Mesothelial cell of epicardium (in vitro differentiated cells): ENCODE measurements around the gene PRDM5. TPM values are rescaled to one million over a fixed set of nuclear protein-coding genes. Genes with fewer than 3 reads are reported as not detected.

ENCODE experiments used
- DNase-seq, 2 experiments: peaks; one replicate each; pipeline ENCODE4 v3.0.0; 2021; ENCODE audit warnings: low spot score in 2 of 2; ENCODE audit not compliant: unreplicated experiment in 2 of 2
- H3K27ac Mint-ChIP-seq: 2 replicates; pipeline ENCODE4 v1.8.0; 2021; ENCODE audit warnings: mixed read lengths
- H3K27me3 Mint-ChIP-seq: 2 replicates; pipeline ENCODE4 v1.8.0; 2021; ENCODE audit warnings: low read depth, mixed read lengths
- H3K36me3 Mint-ChIP-seq: 2 replicates; pipeline ENCODE4 v1.8.0; 2021; ENCODE audit warnings: mixed read lengths
- H3K4me1 Mint-ChIP-seq: 2 replicates; pipeline ENCODE4 v1.8.0; 2021; ENCODE audit warnings: mixed read lengths
- H3K4me3 Mint-ChIP-seq: 2 replicates; pipeline ENCODE4 v1.8.0; 2021; ENCODE audit warnings: mild to moderate bottlenecking, moderate library complexity, mixed read lengths
- H3K9me3 Mint-ChIP-seq: 2 replicates; pipeline ENCODE4 v1.8.0; 2021; ENCODE audit warnings: mixed read lengths
- total RNA-seq: library from RNA; stranded (reverse); gene quantifications from 3 replicates; pipeline ENCODE4 v1.2.1, GENCODE V29; 2021
- TF ChIP-seq, protein P1 (sequence below): fragments of 200-600 bp; sonication (generic); IDR thresholded peaks from one replicate; pipeline ENCODE4 v1.5.0; 2021; ENCODE audit warnings: antibody characterized with exemption; ENCODE audit not compliant: unreplicated experiment

The PRDM5 gene
- total RNA-seq, 1 donor from 2014 or later, result 30.2 TPM

DNA sequence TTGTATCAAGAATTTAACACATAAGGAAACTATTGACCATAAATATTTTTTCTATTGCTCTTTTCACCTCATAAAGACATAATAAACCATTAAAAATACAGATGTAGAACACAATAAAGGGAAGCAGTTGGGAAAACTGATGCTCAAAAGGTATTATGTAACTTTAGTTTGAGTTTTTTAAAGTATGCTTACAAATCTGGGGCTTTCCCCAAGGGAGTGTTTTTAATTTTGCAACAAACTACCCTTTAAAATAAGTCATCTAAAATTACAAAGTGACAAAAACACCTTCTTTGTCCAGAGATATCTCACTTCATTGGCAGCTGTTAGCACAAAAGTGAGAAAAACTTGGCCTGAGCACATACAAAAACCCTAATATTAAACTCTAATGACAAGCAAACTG is 55.0 kb downstream of the PRDM5 start:
- DNase-seq, result no peak
- Mint-ChIP-seq H3K36me3 (no peaks in the 10 kb centered on the region), H3K27me3 (no peaks in the 10 kb centered on the region), H3K27ac (no peak overlapping the region), H3K4me3 (no peak overlapping the region), H3K9me3 (peaks cover 7% of the 10 kb centered on the region), H3K4me1 (peaks cover 8% of the 10 kb centered on the region)
- TF ChIP-seq, protein P1, sequence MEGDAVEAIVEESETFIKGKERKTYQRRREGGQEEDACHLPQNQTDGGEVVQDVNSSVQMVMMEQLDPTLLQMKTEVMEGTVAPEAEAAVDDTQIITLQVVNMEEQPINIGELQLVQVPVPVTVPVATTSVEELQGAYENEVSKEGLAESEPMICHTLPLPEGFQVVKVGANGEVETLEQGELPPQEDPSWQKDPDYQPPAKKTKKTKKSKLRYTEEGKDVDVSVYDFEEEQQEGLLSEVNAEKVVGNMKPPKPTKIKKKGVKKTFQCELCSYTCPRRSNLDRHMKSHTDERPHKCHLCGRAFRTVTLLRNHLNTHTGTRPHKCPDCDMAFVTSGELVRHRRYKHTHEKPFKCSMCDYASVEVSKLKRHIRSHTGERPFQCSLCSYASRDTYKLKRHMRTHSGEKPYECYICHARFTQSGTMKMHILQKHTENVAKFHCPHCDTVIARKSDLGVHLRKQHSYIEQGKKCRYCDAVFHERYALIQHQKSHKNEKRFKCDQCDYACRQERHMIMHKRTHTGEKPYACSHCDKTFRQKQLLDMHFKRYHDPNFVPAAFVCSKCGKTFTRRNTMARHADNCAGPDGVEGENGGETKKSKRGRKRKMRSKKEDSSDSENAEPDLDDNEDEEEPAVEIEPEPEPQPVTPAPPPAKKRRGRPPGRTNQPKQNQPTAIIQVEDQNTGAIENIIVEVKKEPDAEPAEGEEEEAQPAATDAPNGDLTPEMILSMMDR, result no peak

DNA sequence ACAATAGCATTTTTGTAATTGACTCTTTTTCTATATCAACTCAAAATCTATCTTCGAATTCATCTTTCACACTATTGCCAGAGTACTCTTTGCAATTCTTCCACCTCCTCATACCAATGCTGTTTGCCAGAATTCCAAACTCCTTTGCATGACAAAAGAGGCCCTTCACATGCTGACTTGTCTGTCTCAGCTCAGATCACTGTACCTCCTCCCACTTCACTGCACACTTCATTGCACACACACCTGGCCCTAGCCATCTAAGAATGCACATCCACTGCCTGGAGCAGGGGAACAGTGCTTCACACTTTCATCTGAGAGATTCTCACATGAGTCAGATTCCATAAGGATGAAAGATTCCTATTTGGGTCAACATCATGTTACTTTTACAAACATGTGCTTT is 56.5 kb downstream of the PRDM5 start:
- H3K36me3 Mint-ChIP-seq, result no peaks in the 10 kb centered on the region
- no peak overlapping the region for H3K27ac Mint-ChIP-seq
- H3K4me1 Mint-ChIP-seq, result peaks cover 10% of the 10 kb centered on the region
- H3K4me3 Mint-ChIP-seq, result no peak overlapping the region
- DNase-seq, result no peak
- TF ChIP-seq, protein P1, result no peak
- H3K9me3 Mint-ChIP-seq, result peaks cover 1% of the 10 kb centered on the region
- no peaks in the 10 kb centered on the region for H3K27me3 Mint-ChIP-seq

DNA sequence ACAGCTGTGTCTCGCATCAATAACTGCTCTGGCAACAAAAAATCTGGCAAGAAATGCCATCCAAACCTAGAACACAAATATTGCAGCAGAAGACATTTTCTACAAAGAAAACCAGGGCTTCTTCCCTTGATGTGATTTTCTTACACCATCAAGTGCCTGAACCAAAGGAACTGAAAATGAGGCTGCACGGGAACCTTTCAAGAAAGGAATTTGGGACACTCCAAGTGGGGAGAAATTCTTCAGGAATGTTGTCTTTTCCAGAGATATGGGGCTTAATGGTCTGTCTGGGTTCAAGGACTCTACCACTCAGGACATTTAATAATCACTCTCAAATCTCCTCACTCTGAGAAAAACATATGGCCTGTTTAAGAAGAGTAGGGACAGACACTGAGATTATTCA is 57.6 kb downstream of the PRDM5 start:
- H3K4me1 Mint-ChIP-seq, result peaks cover 10% of the 10 kb centered on the region
- no peaks in the 10 kb centered on the region for H3K36me3 Mint-ChIP-seq
- TF ChIP-seq, protein P1, result no peak
- no peaks in the 10 kb centered on the region for H3K9me3 Mint-ChIP-seq
- H3K27ac Mint-ChIP-seq, result no peak overlapping the region
- no peak overlapping the region for H3K4me3 Mint-ChIP-seq
- DNase-seq, result no peak
- H3K27me3 Mint-ChIP-seq, result no peaks in the 10 kb centered on the region

DNA sequence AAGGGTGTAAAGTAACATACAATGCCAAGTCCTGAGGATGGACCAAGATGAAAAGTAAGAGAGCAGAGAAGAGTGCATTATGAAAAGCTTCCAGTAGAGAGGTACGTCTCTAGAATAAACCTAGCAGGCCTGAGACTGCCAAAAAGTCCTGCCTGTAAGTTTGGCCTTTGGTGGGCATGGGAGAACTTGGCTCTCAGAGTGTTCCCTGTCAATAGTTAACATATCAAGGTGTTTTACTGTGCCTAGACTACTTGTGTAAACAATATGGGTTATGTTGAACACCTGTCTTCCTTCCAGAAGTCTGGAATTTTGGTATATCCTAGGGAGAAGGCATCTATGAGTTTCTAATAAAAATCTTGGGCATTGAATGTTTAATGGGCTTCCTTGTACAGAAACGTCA is 60.1 kb downstream of the PRDM5 start:
- H3K36me3 Mint-ChIP-seq, result no peaks in the 10 kb centered on the region
- no peak overlapping the region for H3K4me3 Mint-ChIP-seq
- H3K4me1 Mint-ChIP-seq, result peaks cover 11% of the 10 kb centered on the region
- no peaks in the 10 kb centered on the region for H3K27me3 Mint-ChIP-seq
- no peak overlapping the region for H3K27ac Mint-ChIP-seq
- TF ChIP-seq, protein P1, result no peak
- no peaks in the 10 kb centered on the region for H3K9me3 Mint-ChIP-seq
- DNase-seq, result no peak

DNA sequence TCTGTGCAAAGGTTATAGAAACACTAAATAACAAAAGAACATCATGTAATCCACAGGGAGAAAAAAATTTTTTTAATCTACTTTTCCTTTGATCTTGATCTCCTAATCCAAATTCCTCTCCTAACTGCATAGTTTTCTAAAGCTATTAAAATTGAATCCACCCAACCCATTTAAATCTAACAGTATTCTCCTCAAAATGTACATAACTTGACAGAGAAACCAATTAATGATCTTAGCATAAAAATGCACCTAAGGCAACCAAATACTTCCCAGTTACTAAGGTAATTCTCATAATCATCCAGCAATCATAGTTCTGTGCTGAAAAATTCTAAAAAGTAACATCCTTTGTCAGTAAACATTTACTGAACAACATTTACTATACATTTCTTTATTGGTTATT is 60.7 kb downstream of the PRDM5 start:
- no peak for DNase-seq
- Mint-ChIP-seq H3K9me3 (no peaks in the 10 kb centered on the region), H3K4me1 (peaks cover 15% of the 10 kb centered on the region), H3K27me3 (no peaks in the 10 kb centered on the region), H3K4me3 (no peak overlapping the region), H3K27ac (no peak overlapping the region), H3K36me3 (no peaks in the 10 kb centered on the region)
- TF ChIP-seq, protein P1, result no peak

DNA sequence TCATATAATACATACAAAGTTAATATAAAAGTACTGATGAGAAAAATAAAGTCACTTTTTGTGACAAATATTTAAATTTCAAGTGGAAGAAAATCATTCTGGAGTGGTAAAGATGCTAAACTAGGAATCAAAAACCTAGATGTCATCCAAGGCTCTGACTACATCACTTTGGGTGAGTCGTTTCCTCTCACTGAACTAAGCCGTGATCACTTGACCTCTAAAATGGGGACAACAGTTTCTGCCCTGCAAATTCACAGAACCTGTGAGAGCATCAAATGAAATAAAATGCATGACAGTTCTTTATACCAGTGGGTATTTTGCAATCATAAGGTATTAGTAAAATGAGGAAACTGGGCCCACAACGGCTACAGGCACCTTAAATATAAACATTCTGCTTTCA is 63.8 kb downstream of the PRDM5 start:
- H3K4me1 Mint-ChIP-seq, result peaks cover 31% of the 10 kb centered on the region
- no peaks in the 10 kb centered on the region for H3K36me3 Mint-ChIP-seq
- TF ChIP-seq, protein P1, result no peak
- no peaks in the 10 kb centered on the region for H3K9me3 Mint-ChIP-seq
- H3K27ac Mint-ChIP-seq, result no peak overlapping the region
- no peaks in the 10 kb centered on the region for H3K27me3 Mint-ChIP-seq
- H3K4me3 Mint-ChIP-seq, result no peak overlapping the region
- no peak for DNase-seq
